Activated CD4-positive, alpha-beta T cell treated with anti-CD3 and anti-CD28 coated beads for 36 hours (primary cell): ENCODE results near the gene SLC35E2B. TPM values are rescaled to one million over a fixed set of nuclear protein-coding genes. Genes with fewer than 3 reads are reported as not detected.
A peak's percentile ranks its signal among the peaks of the same experiment; 100 is the strongest.
"Not testable (repeated sequence)": the region's sequence is repeated elsewhere in the genome, so short reads cannot be mapped to it uniquely, and the experiment has no call there.

Experiments
- ATAC-seq: fragments of 200-7000 bp; cut with Tn5 transposase; one replicate; pipeline ENCODE4 v1.10.0; 2021; ENCODE audit warnings: mild to moderate bottlenecking, moderate library complexity
- CTCF ChIA-PET: fragments of 350-600 bp; sonication (Branson Sonifier 250); formaldehyde crosslinking; loops from one replicate; lab custom pipeline; 2021; ENCODE audit warnings: antibody characterized with exemption; lab: Charles Lee
- POLR2A ChIA-PET: fragments of 350-600 bp; sonication (Branson Sonifier 250); formaldehyde crosslinking; loops from one replicate; lab custom pipeline; 2021; ENCODE audit warnings: antibody characterized with exemption, inconsistent platforms; lab: Charles Lee
- DNase-seq: peaks from one replicate; pipeline ENCODE4 v3.0.0-alpha.2; 2020
- H3K27ac Mint-ChIP-seq: one replicate; pipeline ENCODE4 v1.8.0; 2021; ENCODE audit warnings: mixed read lengths
- H3K27me3 Mint-ChIP-seq: one replicate; pipeline ENCODE4 v1.8.0; 2021; ENCODE audit warnings: mixed read lengths
- H3K36me3 Mint-ChIP-seq: one replicate; pipeline ENCODE4 v1.8.0; 2021; ENCODE audit warnings: low read depth, mixed read lengths
- H3K4me1 Mint-ChIP-seq: one replicate; pipeline ENCODE4 v1.8.0; 2021; ENCODE audit warnings: mixed read lengths
- H3K4me3 Mint-ChIP-seq: one replicate; pipeline ENCODE4 v1.8.0; 2021; ENCODE audit warnings: mild to moderate bottlenecking, moderate library complexity, mixed read lengths
- H3K9me3 Mint-ChIP-seq: one replicate; pipeline ENCODE4 v1.8.0; 2021; ENCODE audit warnings: low read depth, mixed read lengths
- intact Hi-C, 2 experiments: fragments of 100-400 bp; cut with DNase I in 1 of 2; cut with micrococcal nuclease in 1 of 2; formaldehyde crosslinking; loops; one replicate each; pipeline versions ENCODE4 v1.14.2 to v1.15.1; 2022 to 2024; cut with DNase I, micrococcal nuclease
- total RNA-seq, 2 experiments: library from RNA; stranded (reverse); gene quantifications; one replicate each; pipeline ENCODE4 v1.2.3, GENCODE V29; 2021

SLC35E2B gene
- total RNA-seq, 2 experiments from 2014 or later: 24.2 to 27.6 TPM

DNA sequence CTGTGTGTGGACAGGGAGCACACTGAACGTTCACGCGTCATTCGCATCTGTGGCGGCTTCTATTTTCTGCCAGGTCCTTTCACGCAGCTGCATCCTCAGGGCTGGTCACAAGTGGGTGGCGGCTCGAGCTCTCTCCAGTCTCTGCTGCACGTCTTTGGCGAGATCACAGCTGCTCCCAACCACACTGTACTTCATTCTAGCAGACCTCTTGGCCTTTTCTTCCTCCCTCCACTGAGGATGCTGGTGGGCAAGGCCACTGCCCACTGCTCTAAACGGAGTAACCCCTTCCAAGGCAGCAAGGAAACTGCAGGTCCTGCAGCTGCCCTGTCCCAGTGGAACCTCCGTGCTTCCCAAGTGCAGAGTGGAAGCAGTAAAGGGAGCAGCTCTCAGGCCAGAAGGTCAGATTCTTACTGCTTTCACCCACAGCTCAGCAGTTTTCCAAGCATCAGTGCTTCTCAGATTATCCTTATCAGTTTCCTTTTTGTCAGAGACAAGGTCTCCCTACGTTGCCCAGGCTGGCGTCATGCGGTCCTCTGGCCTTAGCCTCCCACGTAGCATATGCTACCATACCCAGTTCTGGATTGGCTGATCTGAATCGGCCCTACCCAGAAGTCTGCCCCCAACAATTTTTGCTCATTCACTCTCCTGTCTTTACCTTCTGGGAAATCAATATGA, 44.9 kb downstream of the SLC35E2B start:
- intact Hi-C loops, H3K4me3 Mint-ChIP-seq, H3K4me1 Mint-ChIP-seq, CTCF ChIA-PET, DNase-seq, H3K27me3 Mint-ChIP-seq, POLR2A ChIA-PET, H3K9me3 Mint-ChIP-seq, ATAC-seq: not testable (repeated sequence)
- H3K36me3 Mint-ChIP-seq: peaks cover 43% of the 10 kb centered on the region
- H3K27ac Mint-ChIP-seq: peak overlapping the region; percentile 13

DNA sequence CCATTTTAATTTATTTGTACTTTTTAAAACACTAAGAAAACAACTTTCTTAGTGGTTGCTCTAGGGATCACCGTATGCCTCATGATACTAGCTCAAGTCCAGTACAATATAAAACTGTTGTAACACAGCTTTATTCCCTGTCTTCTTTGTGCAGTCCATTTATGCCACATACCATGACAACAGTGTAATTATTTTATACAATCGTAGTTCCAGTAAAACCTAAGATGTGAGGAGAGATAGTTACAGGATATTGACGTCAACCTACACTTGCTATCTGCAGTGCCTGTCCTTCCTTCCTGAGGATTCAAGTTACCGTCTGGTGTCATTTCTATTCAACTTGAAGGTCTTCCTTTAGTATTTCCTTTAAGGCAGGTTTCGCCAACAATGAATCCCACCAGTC, 46.3 kb downstream of the SLC35E2B start:
- ATAC-seq, H3K27ac Mint-ChIP-seq, intact Hi-C loops: not testable (repeated sequence)

DNA sequence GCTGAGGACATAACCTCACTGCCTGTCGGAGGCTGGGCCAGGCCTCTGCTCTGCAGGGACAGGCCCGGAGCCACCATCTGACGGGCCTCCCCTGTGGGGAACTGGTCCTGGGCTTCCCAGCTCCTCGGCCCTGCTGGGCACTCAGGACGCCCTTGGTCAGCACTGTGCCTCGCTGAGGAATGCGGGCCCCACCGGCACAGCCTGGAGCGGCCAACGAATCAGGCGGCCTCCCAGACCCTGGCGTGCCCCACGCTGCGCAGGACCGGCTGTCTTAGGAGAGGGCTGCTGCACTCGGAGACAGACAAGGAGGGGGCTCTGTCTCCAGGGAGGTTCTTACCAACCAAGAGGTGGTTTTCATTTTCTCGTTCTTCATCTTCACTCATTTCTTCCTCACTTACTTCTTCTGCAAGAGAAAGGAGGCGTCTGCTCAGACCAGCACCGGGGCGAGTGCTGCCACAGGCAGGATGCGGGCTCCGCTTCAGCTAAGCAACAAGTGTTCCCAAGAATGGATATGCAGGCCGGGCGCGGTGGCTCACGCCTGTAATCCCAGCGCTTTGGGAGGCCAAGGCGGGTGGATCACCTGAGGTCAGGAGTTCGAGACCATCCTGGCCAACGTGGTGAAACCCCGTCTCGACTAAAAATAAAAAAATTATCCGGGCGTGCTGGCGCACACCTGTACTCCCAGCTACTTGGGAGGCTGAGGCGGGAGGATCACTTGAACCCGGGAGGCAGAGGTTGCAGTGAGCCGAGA, 51.7 kb downstream of the SLC35E2B start:
- ATAC-seq, H3K36me3 Mint-ChIP-seq, CTCF ChIA-PET, H3K9me3 Mint-ChIP-seq, POLR2A ChIA-PET, DNase-seq, H3K4me1 Mint-ChIP-seq, intact Hi-C loops, H3K4me3 Mint-ChIP-seq, H3K27me3 Mint-ChIP-seq, H3K27ac Mint-ChIP-seq: not testable (repeated sequence)

More for the DNA sequence above, 46.3 kb downstream of the SLC35E2B start:
- CTCF ChIA-PET, DNase-seq, POLR2A ChIA-PET, H3K27me3 Mint-ChIP-seq, H3K4me3 Mint-ChIP-seq, H3K4me1 Mint-ChIP-seq, H3K9me3 Mint-ChIP-seq: not testable (repeated sequence)
- H3K36me3 Mint-ChIP-seq: peaks cover 32% of the 10 kb centered on the region

DNA sequence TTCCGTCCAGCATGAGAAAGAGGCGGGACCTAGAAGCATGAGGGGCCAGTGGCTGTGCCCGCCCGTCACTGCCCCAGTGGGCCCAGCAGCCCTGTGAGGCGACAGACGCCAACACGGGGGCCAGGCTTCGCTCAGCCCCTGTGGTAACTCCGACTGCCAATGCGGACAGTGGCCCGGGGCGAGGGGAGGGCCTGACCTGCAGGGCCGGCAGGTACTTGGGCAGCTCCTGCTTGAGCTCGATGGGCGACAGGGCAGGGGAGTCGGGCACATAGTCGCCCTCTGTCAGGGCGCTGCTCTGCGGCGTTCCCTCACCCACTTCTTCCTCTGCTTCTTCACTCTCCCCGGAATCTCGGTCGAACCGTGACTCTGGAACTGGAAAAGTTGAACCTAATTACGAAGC, 52.5 kb downstream of the SLC35E2B start:
- intact Hi-C loops, POLR2A ChIA-PET, H3K9me3 Mint-ChIP-seq, H3K4me3 Mint-ChIP-seq, H3K36me3 Mint-ChIP-seq, H3K27ac Mint-ChIP-seq, DNase-seq, H3K27me3 Mint-ChIP-seq, H3K4me1 Mint-ChIP-seq, ATAC-seq, CTCF ChIA-PET: not testable (repeated sequence)

DNA sequence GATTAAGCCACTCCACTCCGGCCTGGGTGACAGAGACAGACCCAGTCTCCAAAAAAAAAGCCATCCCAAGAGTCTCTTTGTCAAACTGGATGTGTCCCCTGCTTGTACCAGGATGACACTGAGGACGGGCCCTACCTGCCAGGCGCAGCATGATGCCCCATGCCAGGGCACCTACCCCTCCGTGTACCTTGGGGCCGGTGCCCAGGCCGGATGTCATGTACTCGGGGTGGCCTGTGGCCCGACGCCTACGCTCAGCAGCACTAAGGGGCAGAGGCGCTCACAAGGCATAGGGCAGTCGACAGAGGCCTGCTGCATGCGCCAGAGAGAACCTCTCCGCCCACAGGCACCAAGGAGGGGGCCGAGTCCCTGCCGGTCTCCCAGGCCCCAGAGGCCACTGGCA, 53.2 kb downstream of the SLC35E2B start:
- H3K9me3 Mint-ChIP-seq, H3K4me1 Mint-ChIP-seq, DNase-seq, H3K27ac Mint-ChIP-seq, POLR2A ChIA-PET, H3K4me3 Mint-ChIP-seq, CTCF ChIA-PET, intact Hi-C loops, H3K36me3 Mint-ChIP-seq, H3K27me3 Mint-ChIP-seq, ATAC-seq: not testable (repeated sequence)

DNA sequence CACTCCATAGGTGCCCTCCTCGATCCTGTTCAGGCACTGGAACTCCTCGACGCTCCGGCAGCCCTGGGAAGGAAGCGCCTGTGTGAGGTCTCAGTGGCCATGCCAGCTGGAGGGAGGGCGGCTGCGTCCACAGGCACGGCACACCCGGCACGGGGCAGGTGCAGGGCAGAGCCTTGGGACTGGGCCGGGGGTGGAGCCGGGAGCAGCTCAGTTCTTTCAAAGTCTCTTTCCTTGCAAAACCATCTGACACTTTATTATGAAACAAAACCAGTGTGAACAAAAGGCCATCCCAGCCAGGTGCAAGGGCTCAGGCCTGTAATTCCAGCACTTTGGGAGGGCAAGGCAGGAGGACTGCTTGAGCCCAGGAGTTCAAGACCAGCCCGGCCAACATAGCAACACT, 54.1 kb downstream of the SLC35E2B start:
- H3K27me3 Mint-ChIP-seq, POLR2A ChIA-PET, H3K4me1 Mint-ChIP-seq, CTCF ChIA-PET, H3K9me3 Mint-ChIP-seq, ATAC-seq, H3K4me3 Mint-ChIP-seq, DNase-seq, intact Hi-C loops, H3K27ac Mint-ChIP-seq, H3K36me3 Mint-ChIP-seq: not testable (repeated sequence)

DNA sequence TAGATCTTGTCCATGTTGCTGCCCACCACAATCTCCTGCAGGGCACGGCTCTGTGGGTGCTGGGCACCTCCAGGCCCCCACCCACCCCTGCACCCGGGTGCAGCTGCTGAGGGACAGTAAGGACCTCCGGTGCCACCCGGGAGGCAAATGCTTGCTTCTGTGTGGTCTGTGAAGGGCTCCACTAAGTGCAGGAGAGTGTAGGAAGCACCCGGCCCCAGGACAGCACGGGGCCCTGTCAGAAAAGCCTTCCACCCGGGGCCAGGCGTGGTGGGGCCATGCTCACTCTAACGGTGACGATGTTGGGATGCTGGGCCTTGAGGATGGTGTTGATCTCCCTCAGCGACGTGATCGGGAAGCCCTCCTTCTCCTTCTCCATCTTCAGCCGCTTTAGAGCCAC, 55.1 kb downstream of the SLC35E2B start:
- H3K9me3 Mint-ChIP-seq, intact Hi-C loops, DNase-seq, H3K27me3 Mint-ChIP-seq, H3K4me1 Mint-ChIP-seq, H3K27ac Mint-ChIP-seq, POLR2A ChIA-PET, CTCF ChIA-PET, H3K36me3 Mint-ChIP-seq, H3K4me3 Mint-ChIP-seq, ATAC-seq: not testable (repeated sequence)

DNA sequence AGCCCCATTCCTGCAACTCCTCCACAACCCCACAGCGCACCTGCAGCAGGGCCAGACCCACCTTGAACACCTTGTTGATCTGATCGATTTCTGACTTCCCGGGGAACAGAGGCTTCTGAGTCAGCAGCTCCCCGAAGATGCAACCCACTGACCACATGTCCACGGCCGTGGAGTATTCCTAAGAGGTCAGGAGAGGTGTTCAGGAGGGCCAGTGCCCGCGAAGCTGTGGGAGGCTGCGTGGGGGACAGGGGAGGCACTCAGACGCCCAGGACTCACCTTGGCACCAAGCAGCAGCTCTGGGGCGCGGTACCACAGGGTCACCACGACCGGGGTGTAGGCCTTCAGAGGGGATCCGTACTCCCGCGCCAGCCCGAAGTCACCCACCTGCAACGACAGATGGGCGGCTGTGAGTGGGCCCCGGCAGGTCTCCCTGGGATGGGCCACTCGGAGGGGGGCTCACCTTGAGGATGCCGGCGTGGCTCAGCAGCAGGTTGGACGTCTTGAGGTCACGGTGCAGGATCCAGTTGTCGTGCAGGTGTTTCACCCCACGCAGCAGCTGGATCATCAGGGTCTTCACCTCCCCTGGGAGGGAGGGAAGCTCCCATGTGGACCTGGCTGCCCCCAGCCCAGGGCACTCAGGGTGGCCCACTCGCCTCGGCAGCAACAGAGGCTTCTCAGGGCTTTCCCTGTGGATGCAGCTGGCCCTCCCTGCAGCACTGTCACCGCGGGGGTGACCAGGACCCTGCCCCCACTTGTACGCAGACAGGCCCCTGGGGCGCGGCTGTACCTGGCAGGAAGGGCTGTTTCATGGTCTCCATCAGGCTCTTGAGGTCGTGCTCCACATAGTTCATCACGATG, 55.7 kb downstream of the SLC35E2B start:
- H3K27ac Mint-ChIP-seq, H3K4me3 Mint-ChIP-seq, H3K27me3 Mint-ChIP-seq, H3K36me3 Mint-ChIP-seq, H3K9me3 Mint-ChIP-seq, ATAC-seq, H3K4me1 Mint-ChIP-seq, intact Hi-C loops, DNase-seq: not testable (repeated sequence)
- POLR2A ChIA-PET: interaction anchor here (0.5 kb wide), 1 partner anchor 49 kb away, joined by 3 read pairs; no protein-coding TSS in a partner anchor
- CTCF ChIA-PET: interaction anchor here (0.5 kb wide), 1 partner anchor 171 kb away, joined by 3 read pairs; no protein-coding TSS in a partner anchor

DNA sequence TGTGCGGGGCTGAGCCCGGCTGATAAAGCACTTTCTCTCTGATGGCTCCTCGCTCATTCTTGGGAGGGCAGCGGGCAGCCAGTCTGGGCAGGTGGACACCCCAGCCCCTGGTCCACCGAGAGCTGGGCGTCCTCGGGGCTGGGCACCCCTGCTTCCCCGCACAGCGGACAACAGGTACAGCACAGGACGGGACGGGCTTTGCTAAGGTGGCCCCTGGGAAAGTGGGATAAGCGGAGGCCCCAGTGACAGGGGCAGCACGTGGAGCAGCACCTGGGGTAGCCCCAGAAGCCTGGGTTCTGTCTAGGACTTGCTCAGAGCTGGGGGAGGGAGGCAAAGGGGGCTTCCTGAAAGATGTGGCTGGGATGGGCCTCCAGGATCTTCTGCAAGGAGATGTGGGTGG, 58.0 kb downstream of the SLC35E2B start:
- H3K36me3 Mint-ChIP-seq, H3K4me1 Mint-ChIP-seq, H3K27ac Mint-ChIP-seq, CTCF ChIA-PET, POLR2A ChIA-PET, H3K4me3 Mint-ChIP-seq, DNase-seq, H3K27me3 Mint-ChIP-seq, ATAC-seq, H3K9me3 Mint-ChIP-seq: not testable (repeated sequence)
- intact Hi-C loops: loop anchor here in 1 of 2 experiments (5.0 kb wide), 1 partner anchor 122 kb away; the partner anchor contains the start of gene ATAD3A

DNA sequence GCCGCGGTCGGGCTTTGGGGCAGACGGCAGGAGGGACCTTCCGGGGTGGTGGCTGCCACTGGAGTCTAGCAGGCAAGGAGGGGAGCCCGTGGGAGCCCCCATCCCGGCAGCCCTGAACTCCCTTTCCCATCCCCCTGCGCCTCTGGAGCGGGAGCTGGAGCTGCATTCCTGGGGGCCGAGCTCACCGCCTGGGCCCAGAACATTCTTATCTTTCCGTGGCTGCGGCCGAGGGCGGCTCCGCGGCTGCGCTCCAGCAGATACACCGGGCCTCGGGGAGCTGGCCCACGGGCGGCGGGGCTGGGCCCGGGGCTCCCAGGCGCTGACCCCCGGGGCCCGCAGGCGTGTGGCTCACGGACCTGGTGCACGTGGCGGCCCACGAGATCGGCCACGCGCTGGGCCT, 59.2 kb downstream of the SLC35E2B start:
- H3K4me3 Mint-ChIP-seq, H3K9me3 Mint-ChIP-seq, H3K36me3 Mint-ChIP-seq, CTCF ChIA-PET, H3K27me3 Mint-ChIP-seq, ATAC-seq, H3K27ac Mint-ChIP-seq, DNase-seq, H3K4me1 Mint-ChIP-seq, POLR2A ChIA-PET: not testable (repeated sequence)
- intact Hi-C loops: loop anchor here in 1 of 2 experiments (5.0 kb wide), 1 partner anchor 121 kb away; the partner anchor contains the start of gene ATAD3A

DNA sequence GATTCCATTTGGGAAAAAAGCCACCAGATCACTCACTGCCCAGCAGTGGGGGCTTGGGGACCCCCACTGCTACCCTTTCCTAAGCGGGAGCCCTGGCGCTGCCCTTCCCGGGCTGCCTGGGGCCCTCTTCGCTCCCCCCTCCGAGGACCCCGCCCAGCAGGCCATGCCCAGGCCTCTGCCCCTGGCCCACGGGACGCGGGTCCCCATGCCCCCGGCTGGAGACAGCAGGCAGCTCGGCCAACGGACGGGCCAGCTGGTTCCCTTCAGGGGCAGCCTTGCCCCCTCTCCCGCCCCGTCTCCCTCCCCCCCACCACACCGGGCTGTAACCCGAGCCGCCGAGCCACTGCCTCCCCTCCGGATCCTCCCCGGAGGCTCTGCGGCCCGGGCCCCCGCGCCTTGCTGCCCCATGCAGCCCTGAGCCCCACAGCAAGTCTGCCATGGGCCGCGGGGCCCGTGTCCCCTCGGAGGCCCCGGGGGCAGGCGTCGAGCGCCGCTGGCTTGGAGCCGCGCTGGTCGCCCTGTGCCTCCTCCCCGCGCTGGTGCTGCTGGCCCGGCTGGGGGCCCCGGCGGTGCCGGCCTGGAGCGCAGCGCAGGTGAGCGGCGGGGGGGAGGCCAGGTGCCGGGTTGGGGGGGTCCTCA, 60.7 kb downstream of the SLC35E2B start, which contains the start of gene MMP23B:
TSS of gene MMP23B (plus strand) at position 392 of the 639 bp plus-strand sequence. CDS start at position 438, 46 bp downstream.
- no peaks in the 10 kb centered on the region for H3K9me3 Mint-ChIP-seq
- H3K4me1 Mint-ChIP-seq: peaks cover 7% of the 10 kb centered on the region
- intact Hi-C loops: loop anchor here in 1 of 2 experiments (2.0 to 5.0 kb wide), 4 partner anchors 17 to 120 kb away; partner anchors contain the start of genes ATAD3A, CDK11B, MIB2 and SSU72
- peaks cover 2% of the 10 kb centered on the region for H3K36me3 Mint-ChIP-seq
- no peak within 1 kb of the TSS for H3K27ac Mint-ChIP-seq
- H3K27me3 Mint-ChIP-seq: peaks cover 4% of the 10 kb centered on the region
- ChIA-PET CTCF (interaction anchor here (0.7 kb wide), 1 partner anchor 19 kb away, joined by 3 read pairs; no protein-coding TSS in a partner anchor), POLR2A (no interaction called here)
- DNase-seq (no peak), ATAC-seq (no peak)
- H3K4me3 Mint-ChIP-seq: no peak within 1 kb of the TSS
